NCI-H1436 (cell line): ENCODE measurements around the gene PRR30.

Experiments used
- DNase-seq: peaks from one replicate; lab custom pipeline; 2025; lab: John Stamatoyannopoulos, UW

PRR30 gene

GRCh38 chr2:27097341-27097740 lies 41.9 kb downstream of the PRR30 start:
- no peak for DNase-seq

GRCh38 chr2:27096748-27097297 lies 42.4 kb downstream of the PRR30 start:
- no peak for DNase-seq

- no peak for DNase-seq
Observed at GRCh38 chr2:27095745-27096651, 43.2 kb downstream of the PRR30 start.

GRCh38 chr2:27095427-27095744 lies 43.8 kb downstream of the PRR30 start:
- DNase-seq, result no peak

- no peak for DNase-seq
Observed at GRCh38 chr2:27094353-27094984, 44.7 kb downstream of the PRR30 start.

GRCh38 chr2:27093430-27094352 lies 45.5 kb downstream of the PRR30 start:
- no peak for DNase-seq

- DNase-seq, result no peak
Observed at GRCh38 chr2:27092696-27093429, 46.3 kb downstream of the PRR30 start.

GRCh38 chr2:27091746-27092695 lies 47.2 kb downstream of the PRR30 start:
- no peak for DNase-seq

- no peak for DNase-seq
Observed at GRCh38 chr2:27089111-27089954, 49.9 kb downstream of the PRR30 start.

GRCh38 chr2:27088634-27089033 lies 50.6 kb downstream of the PRR30 start:
- DNase-seq, result no peak

GRCh38 chr2:27087823-27088410 lies 51.3 kb downstream of the PRR30 start:
- DNase-seq, result no peak
